Uterus (tissue), 2 donors: ENCODE results near the gene ITCH.

Experiments
- CTCF ChIP-seq, 4 experiments: fragments of 200-600 bp in 2 of 4; fragments of 450-650 bp in 2 of 4; sonication (generic) in 2 of 4; IDR thresholded peaks; one replicate each; pipeline ENCODE4 v1.5.1; 2016 to 2019; ENCODE audit warnings: antibody characterized with exemption in 4 of 4, mild to moderate bottlenecking in 2 of 4, moderate library complexity in 1 of 4
- POLR2A ChIP-seq, 2 donors: fragments of 450-650 bp; IDR thresholded peaks; one replicate each; pipeline ENCODE4 v1.6.1; 2016; ENCODE audit warnings: antibody characterized with exemption in 2 of 2, mild to moderate bottlenecking in 1 of 2, moderate library complexity in 1 of 2

- TF ChIP-seq CTCF (IDR thresholded peaks at IDR 0.05) (no peak), POLR2A (IDR thresholded peaks at IDR 0.05) (no peak)
These were observed 171.5 kb downstream of the ITCH start for GRCh38 chr20:34534391-34535165.
